DND-41 (cell line): ENCODE results near the gene PHYHD1.

Experiments
- EZH2 ChIP-seq: IDR thresholded peaks from 3 replicates; pipeline ENCODE4 v1.6.1; 2012; ENCODE audit warnings: borderline replicate concordance, low read depth, mild to moderate bottlenecking, moderate library complexity, low read length, inconsistent platforms; ENCODE audit not compliant: severe bottlenecking
- TF ChIP-seq, protein P1 (sequence below): IDR thresholded peaks from 2 replicates; pipeline ENCODE4 v1.5.1; 2012; ENCODE audit warnings: borderline replicate concordance, low read length, moderate library complexity, mild to moderate bottlenecking; ENCODE audit not compliant: poor library complexity, severe bottlenecking; ENCODE audit errors: extremely low read depth

DNA sequence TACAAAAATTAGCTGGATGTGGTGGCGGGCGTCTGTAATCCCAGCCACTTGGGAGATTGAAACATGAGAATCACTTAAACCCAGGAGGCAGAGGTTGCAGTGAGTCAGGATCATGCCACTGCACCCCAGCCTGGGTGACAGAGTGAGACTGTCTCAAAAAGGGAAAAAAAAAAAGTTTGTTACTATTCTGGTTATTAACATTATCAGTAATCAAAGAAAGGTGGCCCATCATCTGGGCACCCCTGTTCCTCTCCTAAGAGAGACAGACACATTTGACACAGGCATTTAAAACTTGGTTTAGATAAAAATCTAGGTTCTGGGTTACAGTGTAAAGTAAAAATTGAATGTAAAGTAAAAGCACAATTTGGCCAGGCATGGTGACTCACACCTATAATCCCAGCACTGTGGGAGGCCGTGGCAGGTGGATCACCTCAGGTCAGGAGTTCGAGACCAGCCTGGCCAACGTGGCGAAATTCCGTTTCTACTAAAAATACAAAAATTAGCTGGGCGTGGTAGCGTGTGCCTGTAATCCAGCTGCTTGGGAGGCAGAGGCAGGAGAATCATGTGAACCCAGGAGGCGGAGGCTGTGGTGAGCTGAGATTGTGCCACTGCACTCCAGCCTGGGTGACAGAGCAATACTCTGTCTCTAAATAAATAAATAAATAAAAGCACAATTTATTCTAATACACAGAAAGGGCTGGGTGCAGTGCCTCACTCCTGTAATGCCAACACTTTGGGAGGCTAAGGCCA, 16.7 kb upstream of the PHYHD1 start:
- TF ChIP-seq, protein P1, sequence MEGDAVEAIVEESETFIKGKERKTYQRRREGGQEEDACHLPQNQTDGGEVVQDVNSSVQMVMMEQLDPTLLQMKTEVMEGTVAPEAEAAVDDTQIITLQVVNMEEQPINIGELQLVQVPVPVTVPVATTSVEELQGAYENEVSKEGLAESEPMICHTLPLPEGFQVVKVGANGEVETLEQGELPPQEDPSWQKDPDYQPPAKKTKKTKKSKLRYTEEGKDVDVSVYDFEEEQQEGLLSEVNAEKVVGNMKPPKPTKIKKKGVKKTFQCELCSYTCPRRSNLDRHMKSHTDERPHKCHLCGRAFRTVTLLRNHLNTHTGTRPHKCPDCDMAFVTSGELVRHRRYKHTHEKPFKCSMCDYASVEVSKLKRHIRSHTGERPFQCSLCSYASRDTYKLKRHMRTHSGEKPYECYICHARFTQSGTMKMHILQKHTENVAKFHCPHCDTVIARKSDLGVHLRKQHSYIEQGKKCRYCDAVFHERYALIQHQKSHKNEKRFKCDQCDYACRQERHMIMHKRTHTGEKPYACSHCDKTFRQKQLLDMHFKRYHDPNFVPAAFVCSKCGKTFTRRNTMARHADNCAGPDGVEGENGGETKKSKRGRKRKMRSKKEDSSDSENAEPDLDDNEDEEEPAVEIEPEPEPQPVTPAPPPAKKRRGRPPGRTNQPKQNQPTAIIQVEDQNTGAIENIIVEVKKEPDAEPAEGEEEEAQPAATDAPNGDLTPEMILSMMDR, result no peak
- no peak for TF ChIP-seq EZH2
